HS-5 (cell line): ENCODE data around the gene CPB1.

Source experiments
- DNase-seq: peaks from one replicate; pipeline ENCODE4 v3.0.0-alpha.2; 2012; ENCODE audit warnings: low read depth

Gene CPB1

GRCh38 chr3:148883163-148883562, 55.6 kb downstream of the CPB1 start:
- DNase-seq: no peak

DNA sequence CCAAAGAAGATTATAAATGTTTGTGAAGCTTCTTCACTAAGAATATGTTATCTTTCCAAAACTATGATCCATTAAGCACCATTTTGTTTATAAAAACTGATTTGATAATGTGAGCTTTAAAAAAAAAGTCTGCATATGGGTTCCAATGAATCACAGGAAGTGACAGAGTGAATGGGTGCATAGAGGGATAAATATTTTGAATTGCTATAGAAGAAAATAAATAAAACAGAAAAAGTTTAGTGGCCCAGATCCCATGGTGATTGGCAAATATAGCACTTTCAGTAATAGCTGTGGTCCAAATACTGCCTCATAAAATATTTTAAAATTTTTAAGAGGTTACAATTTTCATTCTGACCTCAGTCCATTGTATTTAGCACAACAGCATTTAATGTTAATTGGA, 56.6 kb downstream of the CPB1 start:
- no peak for DNase-seq

- DNase-seq: no peak
Measured at GRCh38 chr3:148889828-148890227, 62.2 kb downstream of the CPB1 start.

- no peak for DNase-seq
Measured at GRCh38 chr3:148896062-148896461, 68.5 kb downstream of the CPB1 start.

DNA sequence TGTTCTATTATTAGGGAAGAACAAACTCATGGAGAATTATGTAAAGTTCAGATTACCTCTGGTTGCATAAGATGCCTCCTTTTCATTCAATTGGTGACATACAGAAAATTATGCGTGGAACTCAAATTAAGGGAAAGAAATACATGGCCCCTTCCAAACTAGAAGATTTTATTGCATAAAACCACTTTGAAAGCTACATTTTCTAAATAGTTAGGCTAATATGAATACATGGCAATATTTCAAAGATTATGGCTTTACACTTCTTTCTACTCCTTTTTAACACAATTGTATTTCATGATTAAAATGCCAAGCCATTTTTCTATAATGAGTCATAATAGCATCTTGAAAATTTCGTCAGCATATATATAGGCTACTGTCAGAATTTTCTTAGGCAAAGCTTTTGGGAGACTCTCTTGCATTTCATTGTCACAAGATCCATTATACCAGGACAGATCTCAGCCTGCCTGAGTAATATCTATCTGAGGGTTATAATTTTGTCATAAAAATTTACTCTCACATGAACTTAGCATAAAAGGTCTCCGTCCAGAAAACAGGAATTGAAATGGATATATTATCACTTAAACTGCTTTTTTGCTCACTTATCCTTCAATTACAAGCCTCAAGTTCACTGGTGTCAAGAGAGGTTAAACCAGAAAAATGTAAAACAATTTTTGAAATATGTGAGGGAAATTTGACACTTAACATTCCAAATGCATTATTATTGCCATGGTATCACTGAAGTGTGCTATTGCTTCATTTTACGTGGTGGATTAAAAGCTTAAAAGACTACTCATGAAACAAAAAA, 74.6 kb downstream of the CPB1 start:
- peak; percentile 85 for DNase-seq

DNA sequence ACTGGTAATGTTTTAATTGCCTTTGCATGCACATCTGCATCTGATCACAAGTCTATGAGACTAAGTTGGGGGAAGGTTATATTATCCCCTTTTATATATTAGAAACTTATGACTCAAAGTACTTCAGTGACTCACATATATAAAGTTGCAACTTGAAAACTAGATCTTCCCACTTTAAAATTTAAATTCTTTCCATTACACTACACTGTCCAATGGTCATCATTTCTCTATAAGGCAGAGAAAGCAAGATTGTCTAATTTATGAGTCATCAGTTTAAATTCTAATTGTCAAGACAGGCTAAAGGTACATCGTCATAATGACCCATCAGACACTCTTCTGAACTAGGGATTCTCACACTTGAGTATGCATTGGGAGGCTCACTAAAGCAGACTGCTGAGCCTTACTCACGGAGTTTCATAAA, 75.4 kb downstream of the CPB1 start:
- DNase-seq: peak; percentile 81

DNA sequence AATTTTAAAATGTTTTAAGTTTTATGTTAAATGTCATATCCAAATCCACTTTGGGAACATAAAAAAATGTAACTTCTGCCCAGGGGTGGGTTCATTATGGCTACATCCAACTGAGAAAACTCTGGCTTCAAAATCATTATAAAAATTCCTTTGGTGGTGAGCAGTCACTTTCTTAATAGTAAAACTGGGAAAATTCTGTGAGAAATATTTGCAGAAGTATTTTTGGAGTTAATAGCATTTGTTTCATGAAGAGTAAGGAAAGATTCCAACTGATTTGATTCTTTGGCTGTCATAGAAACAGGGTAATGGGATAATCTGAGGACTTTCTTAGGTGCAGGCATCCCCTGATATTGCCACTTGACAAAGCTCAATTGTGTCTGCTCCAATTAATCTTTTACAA, 76.3 kb downstream of the CPB1 start:
- no peak for DNase-seq

- no peak for DNase-seq
Measured at GRCh38 chr3:148906667-148907066, 79.1 kb downstream of the CPB1 start.
